ENCODE data around the gene ETV3L. TPM values are rescaled to one million over a fixed set of nuclear protein-coding genes. Genes with fewer than 3 reads are reported as not detected.
"Not testable (repeated sequence)": the region's sequence is repeated elsewhere in the genome, so short reads cannot be mapped to it uniquely, and the experiment has no call there.

The ETV3L gene
- polyA plus RNA-seq, 3 donors, result not detected

DNA sequence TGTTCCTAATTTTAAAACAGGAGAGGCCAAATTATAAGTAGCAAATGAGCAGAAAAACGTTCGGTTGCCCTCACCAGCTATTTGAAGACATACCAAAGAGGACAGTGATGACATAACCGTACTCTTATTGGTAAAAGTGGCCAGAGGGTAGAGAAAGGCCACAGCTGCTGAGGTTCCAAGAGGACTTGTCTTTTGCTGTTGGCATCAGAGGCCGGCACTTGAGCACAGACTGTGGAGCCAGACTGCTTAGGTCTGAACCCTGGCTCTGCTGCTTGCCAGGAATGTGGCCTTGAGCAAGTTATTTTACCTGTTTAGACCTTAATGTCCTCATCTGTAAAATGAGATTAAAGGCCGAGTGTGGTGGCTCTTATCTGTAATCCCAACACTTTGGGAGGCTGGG, 14.9 kb downstream of the ETV3L start:
- no peak for DNase-seq (ENCODE audit: low read depth in 3 of 3, low spot score in 2 of 3)

DNA sequence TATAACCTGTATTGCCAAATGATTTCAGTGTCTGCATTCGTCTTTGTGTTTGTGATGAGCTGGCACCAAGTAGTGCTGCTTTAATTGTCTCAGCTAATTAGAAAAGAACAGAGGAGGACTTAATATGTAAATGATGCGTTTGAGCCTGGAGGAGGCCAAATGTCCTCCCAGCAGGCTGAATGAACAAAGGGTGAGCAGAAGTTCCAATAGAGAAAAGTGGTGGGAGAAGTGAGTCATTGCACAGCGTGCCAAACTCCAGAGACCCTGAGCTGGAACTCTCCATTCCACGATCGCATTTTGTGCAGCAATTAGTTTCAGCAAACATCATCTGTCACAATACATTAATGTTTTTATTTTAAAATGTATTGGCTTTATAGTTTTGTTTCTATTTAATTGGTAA, 17.9 kb downstream of the ETV3L start:
- DNase-seq (ENCODE audit: low read depth in 3 of 3, low spot score in 2 of 3), result no peak

DNA sequence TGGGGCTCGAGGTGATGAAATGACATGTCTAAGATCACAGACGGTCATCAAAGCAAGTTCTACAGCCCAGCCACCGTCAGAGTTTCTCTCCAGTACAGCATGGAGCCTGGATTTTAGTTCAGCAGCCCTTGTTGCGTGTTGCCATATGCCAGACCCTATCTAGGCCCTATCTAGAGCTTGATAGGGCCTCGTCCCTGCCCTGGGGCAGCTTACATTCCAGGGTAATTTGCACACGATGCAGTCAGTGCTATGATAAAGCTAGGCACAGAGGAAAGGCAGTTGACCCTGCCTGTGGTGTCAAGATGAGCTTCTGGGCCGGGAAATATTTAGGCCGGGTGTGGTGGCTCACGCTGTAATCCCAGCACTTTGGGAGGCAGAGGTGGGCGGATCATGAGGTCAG, 18.9 kb downstream of the ETV3L start:
- no peak for DNase-seq (ENCODE audit: low read depth in 3 of 3, low spot score in 2 of 3)

DNA sequence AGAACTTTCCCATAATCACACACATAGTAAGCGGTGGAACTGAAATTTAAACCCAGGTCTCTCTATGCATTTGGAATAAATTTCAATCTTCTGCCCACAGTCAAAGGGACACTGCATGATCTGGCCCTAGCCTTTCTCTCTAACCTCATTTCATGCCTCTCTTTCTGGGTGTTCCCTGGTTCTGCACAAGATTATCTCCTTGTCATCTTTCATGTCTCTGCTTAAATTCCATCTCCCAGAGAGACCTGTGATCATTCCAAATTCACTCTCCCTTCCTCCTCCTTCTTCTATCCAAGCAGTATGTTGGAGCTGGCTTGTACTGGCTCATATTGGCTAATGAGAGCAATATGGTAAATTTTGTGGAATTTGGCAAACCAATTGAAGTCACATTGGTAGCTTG, 22.2 kb downstream of the ETV3L start:
- DNase-seq (ENCODE audit: low read depth in 3 of 3, low spot score in 2 of 3), result no peak

DNA sequence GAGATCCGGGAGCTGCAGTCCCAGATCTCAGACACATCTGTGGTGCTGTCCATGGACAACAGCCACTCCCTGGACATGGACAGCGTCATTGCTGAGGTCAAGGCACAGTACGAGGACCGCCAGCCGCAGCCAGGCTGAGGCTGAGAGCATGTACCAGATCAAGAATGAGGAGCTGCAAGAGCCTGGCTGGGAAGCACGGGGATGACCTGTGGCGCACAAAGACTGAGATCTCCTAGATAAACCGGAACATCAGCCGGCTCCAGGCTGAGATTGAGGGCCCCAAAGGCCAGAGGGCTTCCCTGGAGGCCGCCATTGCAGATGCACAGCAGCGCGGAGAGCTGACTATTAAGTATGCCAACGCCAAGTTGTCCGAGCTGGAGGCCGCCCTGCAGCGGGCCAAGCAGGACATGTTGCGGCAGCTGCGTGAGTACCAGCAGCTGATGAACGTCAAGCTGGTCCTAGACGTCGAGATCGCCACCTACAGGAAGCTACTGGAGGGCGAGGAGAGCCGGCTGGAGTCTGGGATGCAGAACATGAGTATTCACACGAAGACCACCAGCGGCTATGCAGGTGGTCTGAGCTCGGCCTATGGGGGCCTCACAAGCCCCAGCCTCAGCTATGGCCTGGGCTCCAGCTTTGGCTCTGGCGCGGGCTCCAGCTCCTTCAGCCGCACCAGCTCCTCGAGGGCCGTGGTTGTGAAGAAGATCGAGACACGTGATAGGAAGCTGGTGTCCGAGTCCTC, 25.5 kb downstream of the ETV3L start:
- DNase-seq (ENCODE audit: low read depth in 3 of 3, low spot score in 2 of 3), result peak; percentile 30 to 44 (median 31)

DNA sequence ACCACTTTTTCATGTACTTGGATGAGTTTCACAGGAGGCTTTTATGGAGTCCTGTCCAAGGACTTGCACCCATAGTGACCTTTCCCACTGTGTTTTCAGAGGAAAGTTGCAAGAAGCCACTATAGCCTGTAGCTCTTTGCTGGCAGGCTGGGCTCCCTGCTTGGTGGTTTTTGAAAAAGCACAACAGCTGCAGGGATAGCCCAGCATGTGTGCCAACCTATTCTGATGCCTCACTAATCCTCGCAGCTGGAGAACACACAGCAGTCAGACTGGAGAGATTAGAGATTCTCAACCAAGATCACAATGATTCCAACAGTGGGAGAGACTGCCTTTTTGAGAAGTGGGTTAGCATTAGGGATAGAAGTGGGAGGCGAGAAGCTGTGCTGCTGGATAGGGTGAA, 30.0 kb downstream of the ETV3L start:
- DNase-seq (ENCODE audit: low read depth in 3 of 3, low spot score in 2 of 3), result no peak

DNA sequence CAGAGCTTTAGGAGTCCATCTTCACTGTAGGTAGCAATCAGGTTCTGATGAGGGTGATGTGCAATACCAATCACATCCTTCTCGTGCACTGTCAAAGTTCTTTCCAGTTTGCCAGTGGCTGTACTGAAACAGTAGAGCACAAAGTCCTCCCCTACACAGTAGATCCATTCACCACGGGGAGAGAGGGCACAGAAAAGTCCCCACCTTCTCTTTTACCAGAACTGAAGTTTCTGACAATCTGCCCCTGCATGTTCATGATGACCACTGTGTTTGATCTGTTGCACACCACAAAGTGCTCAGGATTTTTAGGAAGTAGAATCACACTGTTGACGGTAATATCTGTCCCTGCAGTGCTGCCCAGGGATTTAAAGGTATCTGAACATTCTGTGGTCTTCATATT, 40.4 kb downstream of the ETV3L start:
- not testable (repeated sequence) for DNase-seq (ENCODE audit: low read depth in 3 of 3, low spot score in 2 of 3)

DNA sequence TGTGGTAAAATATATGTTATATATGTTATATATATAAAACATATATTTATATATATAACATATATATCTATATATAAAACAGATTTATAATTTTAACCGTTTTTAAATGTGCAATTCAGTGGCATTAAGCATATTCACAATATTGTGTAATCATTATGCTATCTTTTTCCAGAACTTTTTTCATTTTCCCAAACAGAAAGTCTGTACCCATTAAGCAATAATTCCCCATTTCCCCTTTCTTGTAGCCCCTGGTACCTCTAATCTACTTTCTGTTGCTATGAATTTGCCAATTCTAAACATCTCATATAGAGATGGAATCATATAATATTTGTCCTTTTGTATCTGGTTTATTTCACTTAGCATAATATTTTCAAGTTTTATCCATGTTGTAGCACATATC, 43.3 kb downstream of the ETV3L start:
- no peak for DNase-seq (ENCODE audit: low read depth in 3 of 3, low spot score in 2 of 3)

DNA sequence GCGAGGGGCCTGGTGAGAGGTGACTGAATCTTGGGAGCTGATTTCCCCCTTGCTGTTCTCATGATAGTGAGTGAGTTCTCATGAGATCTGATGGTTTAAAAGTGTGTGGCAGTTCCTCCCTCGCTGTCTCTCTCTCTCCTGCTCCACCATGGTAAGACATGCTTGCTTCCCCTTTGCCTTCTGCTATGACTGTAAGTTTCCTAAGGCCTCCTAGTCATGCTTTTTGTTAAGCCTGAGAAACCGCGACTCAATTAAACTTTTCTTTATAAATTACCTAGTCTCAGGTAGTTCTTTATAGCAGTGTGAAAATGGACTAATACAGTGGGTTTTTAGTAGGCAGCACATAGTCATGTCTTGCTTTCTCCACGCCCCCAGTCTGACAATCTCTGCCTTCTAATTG, 43.9 kb downstream of the ETV3L start:
- DNase-seq (ENCODE audit: low read depth in 3 of 3, low spot score in 2 of 3), result not testable (repeated sequence)

DNA sequence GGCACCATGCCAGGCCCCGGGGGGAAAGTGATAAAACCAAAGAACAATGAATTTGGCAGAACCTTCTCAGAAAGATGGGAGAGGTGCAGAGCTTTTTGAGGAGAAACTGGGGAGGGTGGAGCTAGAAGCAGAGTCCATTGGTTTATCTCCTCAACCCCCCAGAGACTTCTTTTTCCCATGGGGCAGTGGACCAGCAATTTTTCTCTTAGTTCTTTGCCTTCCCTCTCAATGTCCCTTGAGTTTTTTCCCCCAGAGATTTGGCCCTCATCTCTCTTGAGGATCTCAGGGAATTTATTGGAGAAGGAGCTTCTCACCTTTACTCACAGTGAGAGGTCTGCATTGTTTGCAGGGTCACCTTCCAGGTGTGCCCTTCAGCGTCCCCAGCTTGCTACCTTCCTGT, 48.8 kb downstream of the ETV3L start:
- DNase-seq (ENCODE audit: low read depth in 3 of 3, low spot score in 2 of 3), result no peak

DNA sequence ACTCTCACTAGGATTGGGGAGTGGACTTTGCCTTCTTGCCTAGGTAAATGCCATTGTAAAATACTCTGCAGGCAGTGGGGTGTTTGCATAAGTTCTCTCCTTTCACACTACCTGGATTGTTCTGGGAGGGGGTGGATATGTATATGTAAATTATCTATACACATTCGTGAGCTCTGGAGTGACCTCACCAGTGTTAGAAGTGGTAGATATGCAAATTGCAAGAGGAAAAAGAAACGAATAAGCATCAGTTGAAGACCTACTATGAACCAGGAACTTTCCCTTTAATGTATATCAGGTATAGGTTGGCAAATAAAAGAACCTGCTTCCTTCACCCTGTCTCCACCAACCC, 52.6 kb downstream of the ETV3L start:
- no peak for DNase-seq (ENCODE audit: low read depth in 3 of 3, low spot score in 2 of 3)

DNA sequence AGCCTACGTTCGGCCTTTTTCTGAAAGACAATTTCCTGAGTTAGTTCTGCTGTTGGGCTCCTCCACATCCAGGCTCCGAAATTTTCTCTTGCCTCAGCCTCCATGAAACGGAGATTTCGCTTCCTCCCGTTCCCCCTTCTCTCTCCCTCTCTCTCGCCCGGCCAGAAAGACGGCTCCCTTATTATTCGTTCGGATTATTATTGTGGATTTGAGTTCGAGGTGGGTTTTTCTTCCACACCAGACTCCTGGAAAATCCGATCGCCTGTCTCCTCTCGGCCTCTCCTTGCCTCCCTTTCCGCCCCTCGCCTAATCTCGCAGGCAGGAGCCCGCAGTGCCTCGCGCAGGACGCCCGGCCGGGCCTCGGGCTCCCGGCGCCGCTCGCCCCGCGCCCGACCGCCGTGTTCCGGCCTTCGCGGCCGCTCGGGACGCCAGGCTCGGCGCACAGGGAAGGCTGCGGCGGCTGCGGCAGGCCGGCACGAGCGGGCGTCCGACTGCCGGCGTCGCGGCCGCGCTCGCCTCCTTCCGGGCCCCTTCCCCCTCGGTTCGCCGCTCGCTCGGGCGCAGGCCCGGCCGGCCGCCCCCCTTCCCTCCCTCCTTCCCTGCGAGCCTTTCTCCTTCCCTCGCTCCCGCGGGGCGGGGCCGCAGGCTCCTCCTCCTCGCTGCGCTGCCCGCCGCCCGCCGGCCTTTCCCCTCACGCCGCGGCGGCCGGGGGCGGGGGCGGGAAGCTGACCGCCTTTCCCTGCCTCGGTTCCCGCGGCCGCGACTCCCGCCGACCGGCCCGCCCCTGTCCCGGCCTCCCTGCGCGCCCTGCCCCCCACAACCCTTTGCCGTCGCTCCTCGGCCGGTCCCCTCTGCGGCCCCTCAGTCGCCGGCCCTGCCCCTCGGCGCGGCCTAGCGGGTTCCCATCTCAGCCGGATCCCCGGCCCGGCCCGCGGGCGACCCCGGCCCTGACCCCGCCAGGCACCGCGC, 54.1 kb downstream of the ETV3L start, which contains the start of gene ARHGEF11:
Gene ARHGEF11, minus strand, starts transcription at position 493 of the 969 bp plus-strand sequence. CDS start 1,412 bp downstream, outside the sequence.
- peak; percentile 61 to 84 (median 83) for DNase-seq (ENCODE audit: low read depth in 3 of 3, low spot score in 2 of 3)

DNA sequence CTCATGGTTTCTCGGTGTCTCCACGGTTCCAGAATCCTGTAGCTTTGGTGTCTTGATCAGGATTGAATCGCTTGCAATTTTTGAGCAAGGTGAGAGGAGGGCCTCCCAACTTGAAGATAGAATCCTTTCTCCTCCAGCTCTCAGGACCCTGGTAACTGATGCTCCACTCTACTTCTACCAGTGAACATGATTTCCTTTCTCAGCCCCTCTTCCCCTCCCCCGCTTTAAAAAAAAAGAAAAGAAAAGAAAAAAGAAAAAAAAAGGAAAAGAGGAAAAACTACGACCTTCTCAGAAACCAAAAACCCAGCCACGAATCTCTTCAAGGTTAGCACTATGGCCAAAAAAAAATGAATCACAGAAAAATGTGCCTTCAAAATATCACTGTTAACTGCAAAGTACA, 55.3 kb downstream of the ETV3L start:
- no peak for DNase-seq (ENCODE audit: low read depth in 3 of 3, low spot score in 2 of 3)

DNA sequence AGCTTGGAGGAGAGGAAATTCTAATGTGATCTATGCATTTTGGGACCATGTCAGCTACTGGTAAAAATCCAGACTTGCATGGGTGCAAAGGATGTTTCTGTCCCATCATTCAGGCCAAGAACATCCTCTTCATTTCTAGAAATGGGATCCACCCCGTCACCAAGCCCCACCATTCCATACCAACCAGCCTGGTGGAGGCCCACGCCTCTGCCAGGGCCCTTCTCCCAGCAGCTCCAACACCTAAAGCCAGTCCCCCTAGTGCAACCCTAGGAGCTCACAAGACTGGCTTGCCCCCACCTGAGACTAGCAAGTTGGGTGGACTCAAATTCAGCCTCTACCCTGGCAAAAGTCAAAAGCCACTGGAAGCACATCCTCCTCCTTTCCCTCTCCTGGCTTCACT, 55.9 kb downstream of the ETV3L start:
- no peak for DNase-seq (ENCODE audit: low read depth in 3 of 3, low spot score in 2 of 3)

DNA sequence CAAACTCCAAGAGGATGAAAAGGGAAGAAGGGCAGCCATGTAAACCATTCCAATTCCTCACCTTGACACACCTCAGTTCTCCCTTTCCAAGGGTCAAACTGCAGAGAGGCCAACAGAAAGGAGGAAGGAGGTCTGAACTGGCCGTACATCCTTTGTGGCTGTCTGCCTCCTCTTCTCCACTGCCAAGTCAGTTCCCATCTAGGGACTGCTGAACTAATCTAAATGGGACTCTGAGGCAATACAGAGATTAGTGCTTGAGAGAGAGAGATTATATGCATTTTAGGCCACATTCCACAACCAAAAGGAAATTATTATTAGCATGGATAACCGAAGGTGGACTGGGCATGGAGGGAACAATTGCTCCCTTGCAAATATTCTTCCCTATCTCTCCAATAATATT, 56.8 kb downstream of the ETV3L start:
- no peak for DNase-seq (ENCODE audit: low read depth in 3 of 3, low spot score in 2 of 3)

Other genes with a start within 250 kb of the ETV3L start
- 1 to 10 TPM; 1.3 to 2.1 (median 1.7) TPM for gene INSRR, start 240.7 kb downstream of the ETV3L start, polyA plus RNA-seq (ENCODE audit: insufficient read length in 3 of 3)
- gene NTRK1, start 238.9 kb downstream of the ETV3L start, polyA plus RNA-seq (ENCODE audit: insufficient read length in 3 of 3), result 1 to 10 TPM in 2 of 3 donors, under 1 TPM in 1; 0.67 to 1.3 (median 1.1) TPM
- 10 to 100 TPM; 16.7 to 19.2 (median 17.7) TPM for gene PEAR1, start 206.1 kb downstream of the ETV3L start, polyA plus RNA-seq (ENCODE audit: insufficient read length in 3 of 3)
- gene LRRC71, start 179.2 kb downstream of the ETV3L start, polyA plus RNA-seq (ENCODE audit: insufficient read length in 3 of 3), result under 1 TPM; 0.26 to 0.40 (median 0.35) TPM
- gene ARHGEF11, start 54.1 kb downstream of the ETV3L start, polyA plus RNA-seq (ENCODE audit: insufficient read length in 3 of 3), result 10 to 100 TPM; 27.0 to 30.7 (median 29.6) TPM
- 10 to 100 TPM; 27.9 to 29.2 (median 28.5) TPM for gene ETV3, start 38.6 kb upstream of the ETV3L start, polyA plus RNA-seq (ENCODE audit: insufficient read length in 3 of 3)

Data from right renal cortex interstitium (tissue), 3 donors.